HG03575 (cell line): ENCODE results near the gene KIF26B.

Experiments
- ATAC-seq: cut with Tn5 transposase; IDR thresholded peaks from one replicate; pipeline ENCODE4 v1.9.1; 2021; ENCODE audit not compliant: unreplicated experiment, insufficient number of reproducible peaks, low FRiP score; ENCODE audit errors: extremely low read depth

KIF26B gene

DNA sequence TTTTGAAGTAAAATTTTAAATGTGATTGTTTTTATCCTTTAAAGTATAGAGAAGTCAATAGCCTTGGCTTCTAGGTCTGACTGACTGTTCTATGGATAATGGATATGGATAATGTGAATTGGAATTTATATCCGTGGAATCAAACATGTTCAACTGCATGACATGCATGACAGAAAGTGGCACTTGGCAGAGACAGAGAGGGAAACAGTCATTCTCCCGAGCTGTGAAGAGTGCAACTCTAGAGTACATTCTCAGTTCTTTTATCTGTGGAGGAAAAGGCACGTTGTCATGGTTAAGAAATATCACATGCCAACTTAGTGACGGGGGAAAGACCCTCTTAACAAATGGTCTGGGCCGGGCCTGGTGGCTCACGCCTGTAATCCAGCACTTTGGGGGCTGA, 67.0 kb downstream of the KIF26B start:
- ATAC-seq: no peak

DNA sequence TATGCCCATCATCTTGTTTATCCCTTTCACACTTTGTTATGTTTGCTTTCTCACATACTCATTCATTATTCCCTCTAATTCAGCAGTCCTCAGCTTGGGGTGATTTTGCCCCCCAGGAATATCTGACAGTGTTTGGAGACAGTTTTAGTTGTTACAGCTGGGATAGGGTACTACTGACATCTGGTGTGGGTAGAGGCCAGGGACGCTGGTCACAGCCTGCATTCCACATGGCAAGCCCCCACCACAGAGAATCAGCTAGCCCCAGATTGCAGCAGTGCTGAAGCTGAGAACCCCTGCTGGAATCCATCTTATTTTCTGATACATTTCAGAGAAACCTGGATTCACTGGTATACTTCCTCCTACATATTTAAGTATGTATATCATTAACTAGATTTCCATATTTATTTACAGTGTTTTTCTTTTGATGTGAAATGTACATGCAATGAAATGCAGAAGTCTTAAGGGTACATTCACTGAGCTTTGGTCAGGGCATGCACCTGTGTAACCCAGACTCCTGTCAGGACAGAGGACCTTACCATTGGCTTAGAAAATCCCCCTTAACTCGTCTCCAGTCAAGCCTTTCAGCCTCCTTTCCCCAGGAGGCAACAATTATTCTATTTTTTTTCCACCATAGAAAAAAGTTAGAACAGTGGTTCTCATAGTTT, 68.3 kb downstream of the KIF26B start:
- no peak for ATAC-seq

- no peak for ATAC-seq
These were observed 70.8 kb downstream of the KIF26B start for GRCh38 chr1:245225322-245226202.

GRCh38 chr1:245226203-245226499, 71.4 kb downstream of the KIF26B start:
- ATAC-seq: no peak

DNA sequence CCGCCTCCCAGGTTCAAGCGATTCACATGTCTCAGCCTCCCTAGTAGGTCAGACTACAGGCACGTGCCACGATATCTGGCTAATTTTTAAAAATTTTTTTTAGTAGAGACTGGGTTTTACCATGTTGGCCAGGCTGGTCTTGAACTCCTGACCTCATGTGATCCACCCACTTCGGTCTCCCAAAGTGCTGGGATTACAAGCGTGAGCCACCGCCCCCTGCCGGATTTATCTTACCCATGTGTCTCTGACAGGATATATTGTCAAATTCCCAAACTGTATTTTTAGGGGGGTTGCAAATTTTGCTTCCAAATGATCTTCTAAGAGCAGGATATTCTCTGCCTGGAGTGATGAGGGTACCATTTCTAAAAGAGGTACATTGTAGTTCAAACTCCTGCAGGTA, 74.3 kb downstream of the KIF26B start:
- no peak for ATAC-seq

GRCh38 chr1:245232931-245233330, 78.1 kb downstream of the KIF26B start:
- ATAC-seq: no peak

- ATAC-seq: no peak
These were observed 79.7 kb downstream of the KIF26B start for GRCh38 chr1:245234217-245235081.

DNA sequence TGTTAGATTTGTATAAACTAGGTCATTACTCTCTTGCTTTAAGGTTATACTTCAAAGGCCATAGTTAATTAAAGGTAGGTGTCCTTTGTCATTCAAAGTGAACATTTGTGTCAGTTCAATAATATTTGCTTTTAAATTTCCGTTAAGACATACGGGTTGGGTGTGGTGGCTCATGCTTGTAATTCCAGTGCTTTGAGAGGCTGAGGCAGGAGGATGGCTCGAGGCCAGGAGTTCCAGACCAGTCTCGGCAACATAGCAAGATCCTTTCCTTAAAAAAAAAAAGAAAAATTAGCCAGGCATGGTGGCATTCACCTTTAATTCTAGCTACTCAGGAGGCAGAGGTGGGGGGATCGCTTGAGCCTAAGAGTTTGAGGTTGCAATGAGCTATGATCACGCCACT, 80.4 kb downstream of the KIF26B start:
- ATAC-seq: no peak

- no peak for ATAC-seq
These were observed 85.9 kb downstream of the KIF26B start for GRCh38 chr1:245240648-245241165.

DNA sequence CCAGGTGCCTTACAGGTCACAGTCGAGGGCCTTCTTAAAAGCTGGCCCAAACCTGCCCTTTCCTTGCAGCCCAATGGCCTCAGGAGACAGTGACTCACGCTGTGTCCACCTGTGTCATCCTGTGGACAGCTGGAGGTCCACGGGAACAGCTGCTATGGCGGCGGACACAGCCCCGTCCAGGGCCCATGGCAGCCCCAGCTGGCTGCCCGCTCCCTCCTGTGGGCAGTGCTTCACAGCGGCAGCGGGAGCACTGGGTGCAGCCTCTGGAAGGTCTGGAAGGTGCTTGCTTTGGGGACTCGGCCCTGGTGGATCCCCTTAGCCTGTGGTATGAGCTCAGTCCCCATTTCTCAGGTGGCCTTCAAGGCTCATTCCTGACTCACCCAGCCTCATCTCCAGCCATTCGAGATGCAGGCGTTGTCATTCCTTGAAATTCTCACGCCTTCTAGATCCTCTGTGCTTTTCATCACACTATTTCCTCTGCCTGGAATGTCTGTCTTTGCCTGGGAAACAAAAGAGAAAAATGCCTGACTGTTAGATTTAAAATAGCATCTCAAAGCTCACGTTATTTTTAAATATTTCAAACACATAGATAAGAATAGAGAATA, 86.8 kb downstream of the KIF26B start:
- ATAC-seq: no peak

DNA sequence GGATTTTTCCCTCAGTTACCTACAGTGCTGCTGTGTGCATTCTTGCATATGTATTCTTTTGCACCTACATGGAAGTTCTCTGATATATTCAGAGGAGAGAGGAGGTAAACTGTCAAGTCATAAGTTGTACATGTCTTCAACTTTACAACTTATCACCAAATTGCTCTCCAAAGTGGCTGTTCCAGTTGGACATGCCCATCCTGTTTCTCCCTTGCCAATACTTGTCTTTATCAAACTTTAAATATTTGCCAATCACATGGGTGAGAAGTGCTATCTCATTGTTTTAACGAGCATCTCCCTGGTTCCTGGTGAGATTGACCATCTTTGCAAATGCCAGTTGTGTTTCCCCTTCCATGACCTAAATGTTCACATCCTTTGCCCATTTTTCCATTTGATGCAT, 88.2 kb downstream of the KIF26B start:
- no peak for ATAC-seq

DNA sequence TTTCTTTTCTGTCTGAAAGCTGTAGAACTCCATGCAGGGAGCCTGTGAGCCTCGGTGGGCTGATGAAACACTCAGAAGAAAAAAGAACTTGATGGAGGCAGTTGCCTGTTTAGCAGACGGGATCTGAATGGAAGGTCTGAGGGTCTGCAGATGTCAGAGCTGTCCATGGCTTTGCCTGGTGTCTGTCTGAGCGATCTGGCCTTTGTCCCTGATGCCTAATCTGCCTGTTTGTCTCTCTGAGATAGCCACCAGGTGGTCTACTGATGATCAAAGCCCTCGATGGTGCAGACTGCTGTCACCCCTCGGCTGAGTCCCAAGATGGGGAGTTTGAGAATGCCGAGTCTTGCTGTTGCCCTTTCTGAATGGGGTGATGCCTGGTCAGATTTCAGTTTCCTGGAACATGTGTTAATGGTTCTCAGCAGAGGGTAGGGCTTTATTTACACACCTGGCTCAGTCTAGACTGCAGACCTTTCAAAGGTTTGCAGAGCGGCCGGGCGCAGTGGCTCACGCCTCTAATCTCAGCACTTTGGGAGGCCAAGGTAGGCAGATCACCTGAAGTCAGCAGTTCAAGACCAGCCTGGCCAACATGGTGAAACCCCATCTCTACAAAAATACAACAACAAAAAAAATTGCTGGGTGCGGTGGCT, 90.4 kb downstream of the KIF26B start:
- no peak for ATAC-seq

DNA sequence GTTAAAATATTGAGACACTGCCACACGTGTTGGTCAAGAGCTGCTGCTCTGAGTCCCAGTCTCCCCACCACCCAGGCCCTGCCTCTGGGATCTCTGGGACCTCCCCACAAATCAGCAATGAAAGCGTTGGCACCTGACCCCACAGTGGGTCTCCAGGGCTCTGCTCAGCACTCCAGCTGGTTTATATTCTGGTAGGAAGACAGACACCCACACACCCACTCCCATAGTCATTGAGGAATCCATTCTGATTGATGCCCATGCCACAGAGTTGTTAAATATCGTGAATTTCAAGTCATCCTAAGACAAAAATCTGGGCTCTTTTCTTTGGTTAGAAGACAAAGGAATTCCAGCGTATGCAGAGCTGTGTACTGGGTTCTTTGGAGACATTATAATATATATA, 91.6 kb downstream of the KIF26B start:
- ATAC-seq: no peak

DNA sequence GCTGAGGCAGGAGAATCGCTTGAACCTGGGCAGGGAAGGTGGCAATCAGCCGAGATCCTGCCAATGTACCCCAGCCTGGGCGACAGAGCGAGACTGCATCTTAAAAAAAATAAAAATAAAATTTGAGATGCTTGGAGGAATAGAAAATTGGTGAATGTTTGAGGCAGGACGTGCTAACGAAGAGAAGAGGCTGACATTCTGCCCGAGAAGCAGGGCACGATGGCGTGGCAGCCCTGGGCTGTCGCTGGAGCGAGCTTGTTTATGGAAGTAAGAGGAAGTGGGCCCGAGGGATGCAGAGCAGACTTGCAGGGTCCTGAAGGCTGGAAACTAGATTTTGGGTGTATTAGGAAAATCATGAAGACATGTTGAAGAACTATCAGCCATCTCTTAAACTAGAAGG, 92.6 kb downstream of the KIF26B start:
- ATAC-seq: no peak

DNA sequence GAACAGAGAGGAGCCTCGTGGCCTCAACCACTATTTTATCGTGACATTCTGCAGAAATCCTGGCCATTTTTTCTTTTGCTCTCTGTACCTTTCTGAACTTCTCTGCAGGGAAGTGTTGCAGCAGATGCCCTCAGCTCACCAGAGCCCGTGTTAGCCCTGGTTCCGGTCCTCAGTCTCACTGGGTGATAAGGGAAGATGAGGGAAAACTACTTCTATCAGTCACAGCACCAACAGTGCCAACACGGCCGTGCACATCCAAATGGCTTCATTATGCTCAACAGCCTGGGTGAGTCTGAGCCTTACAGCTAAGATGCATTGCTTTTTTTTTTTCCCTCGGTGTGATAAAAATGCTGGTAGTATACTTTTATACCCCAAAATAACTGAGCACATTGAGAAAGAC, 93.0 kb downstream of the KIF26B start:
- no peak for ATAC-seq

DNA sequence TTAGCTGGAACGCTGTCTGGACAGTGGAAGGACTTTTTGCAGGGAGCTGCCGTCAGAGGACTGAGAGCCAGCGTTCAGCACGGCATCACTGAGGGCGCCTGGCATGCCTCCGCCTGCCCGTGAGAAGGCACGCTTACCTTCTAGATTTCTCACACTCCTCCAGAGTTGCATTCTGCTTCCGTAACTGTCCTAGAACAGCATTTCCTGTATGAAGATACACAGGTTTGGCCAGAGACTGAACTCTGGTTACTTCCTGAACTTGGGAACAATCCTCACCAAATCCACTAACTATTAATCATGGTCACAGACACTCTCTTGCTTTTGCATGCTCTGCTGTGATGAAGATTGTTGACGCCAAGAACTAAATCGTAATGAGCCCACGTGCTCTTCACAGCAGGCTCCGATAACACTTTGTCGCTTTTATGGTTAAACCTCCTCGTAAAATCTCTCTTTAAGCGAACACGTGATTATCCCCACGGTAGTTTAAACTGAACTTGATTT, 93.5 kb downstream of the KIF26B start:
- ATAC-seq: no peak

DNA sequence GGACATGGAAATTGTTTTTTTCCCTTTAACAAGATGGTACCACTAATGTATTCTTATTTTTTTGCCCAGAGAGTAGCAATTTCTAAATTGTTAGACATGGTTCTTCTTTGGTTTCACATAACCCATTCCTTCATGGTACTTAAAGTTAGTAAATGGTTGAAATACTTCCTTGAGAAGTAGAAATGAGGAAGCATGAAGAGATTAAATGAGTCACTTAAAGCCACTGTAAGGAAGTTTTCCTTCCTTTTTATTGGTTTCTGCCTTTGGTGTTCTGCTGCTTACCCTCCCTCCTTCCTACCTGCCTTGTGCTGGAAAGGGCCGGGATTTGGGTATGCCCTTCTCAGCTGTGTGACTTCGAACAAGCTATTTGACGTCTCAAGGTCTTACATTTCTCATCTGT, 101.0 kb downstream of the KIF26B start:
- no peak for ATAC-seq

GRCh38 chr1:245256528-245256927, 101.7 kb downstream of the KIF26B start:
- no peak for ATAC-seq
